HFF-Myc (cell line): Measurements from ENCODE around the gene AFAP1.
A peak's percentile ranks its signal among the peaks of the same experiment; 100 is the strongest.

Experiments
- DNase-seq: peaks from one replicate; pipeline ENCODE4 v3.0.0-alpha.2; 2011; ENCODE audit warnings: low read depth; ENCODE audit errors: extremely low read depth
- H3K4me3 ChIP-seq: replicated peaks from 2 replicates; pipeline ENCODE4 v1.5.1; 2011; ENCODE audit warnings: low read depth, mild to moderate bottlenecking, control low read depth, low read length
- TF ChIP-seq, protein P1 (sequence below): IDR thresholded peaks from 2 replicates; pipeline ENCODE4 v1.5.1; 2012; ENCODE audit warnings: mild to moderate bottlenecking, low read depth, low read length, control low read depth; ENCODE audit errors: missing control alignments

The AFAP1 gene

GRCh38 chr4:7854697-7855370, 84.8 kb downstream of the AFAP1 start:
- DNase-seq, result no peak

DNA sequence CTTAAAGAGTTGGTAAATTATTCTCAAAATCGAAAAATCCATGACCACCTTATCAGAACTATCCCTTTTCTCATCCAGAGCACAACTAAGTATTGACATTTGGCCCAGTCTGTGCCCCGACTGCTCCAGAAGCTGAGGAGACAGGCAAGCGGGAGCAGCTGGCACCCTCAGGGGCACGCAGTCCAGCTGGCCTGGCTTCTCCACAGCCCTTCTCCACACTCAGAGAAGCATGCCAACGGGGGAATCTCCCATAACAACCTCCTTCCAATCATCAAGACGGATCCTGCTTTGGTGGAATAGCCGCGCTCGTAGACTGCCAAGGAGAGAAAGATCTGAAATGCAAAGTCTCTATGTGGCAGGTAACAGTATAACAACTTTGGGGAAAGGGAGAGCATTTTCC, 85.4 kb downstream of the AFAP1 start:
- TF ChIP-seq, protein P1, sequence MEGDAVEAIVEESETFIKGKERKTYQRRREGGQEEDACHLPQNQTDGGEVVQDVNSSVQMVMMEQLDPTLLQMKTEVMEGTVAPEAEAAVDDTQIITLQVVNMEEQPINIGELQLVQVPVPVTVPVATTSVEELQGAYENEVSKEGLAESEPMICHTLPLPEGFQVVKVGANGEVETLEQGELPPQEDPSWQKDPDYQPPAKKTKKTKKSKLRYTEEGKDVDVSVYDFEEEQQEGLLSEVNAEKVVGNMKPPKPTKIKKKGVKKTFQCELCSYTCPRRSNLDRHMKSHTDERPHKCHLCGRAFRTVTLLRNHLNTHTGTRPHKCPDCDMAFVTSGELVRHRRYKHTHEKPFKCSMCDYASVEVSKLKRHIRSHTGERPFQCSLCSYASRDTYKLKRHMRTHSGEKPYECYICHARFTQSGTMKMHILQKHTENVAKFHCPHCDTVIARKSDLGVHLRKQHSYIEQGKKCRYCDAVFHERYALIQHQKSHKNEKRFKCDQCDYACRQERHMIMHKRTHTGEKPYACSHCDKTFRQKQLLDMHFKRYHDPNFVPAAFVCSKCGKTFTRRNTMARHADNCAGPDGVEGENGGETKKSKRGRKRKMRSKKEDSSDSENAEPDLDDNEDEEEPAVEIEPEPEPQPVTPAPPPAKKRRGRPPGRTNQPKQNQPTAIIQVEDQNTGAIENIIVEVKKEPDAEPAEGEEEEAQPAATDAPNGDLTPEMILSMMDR, result no peak
- no peak for DNase-seq
- no peak overlapping the region for H3K4me3 ChIP-seq

More at GRCh38 chr4:7854697-7855370, 84.8 kb downstream of the AFAP1 start:
- TF ChIP-seq, protein P1, result no peak
- no peak overlapping the region for H3K4me3 ChIP-seq

- no peak overlapping the region for H3K4me3 ChIP-seq
- no peak for DNase-seq
- TF ChIP-seq, protein P1, result no peak
These were observed 86.4 kb downstream of the AFAP1 start for GRCh38 chr4:7853271-7853670.

- TF ChIP-seq, protein P1, result no peak
- no peak overlapping the region for H3K4me3 ChIP-seq
- no peak for DNase-seq
These were observed 87.0 kb downstream of the AFAP1 start for GRCh38 chr4:7852568-7853185.

GRCh38 chr4:7850489-7850888, 89.2 kb downstream of the AFAP1 start:
- TF ChIP-seq, protein P1, result peak; percentile 22
- no peak overlapping the region for H3K4me3 ChIP-seq
- no peak for DNase-seq

- H3K4me3 ChIP-seq, result no peak overlapping the region
- DNase-seq, result no peak
- TF ChIP-seq, protein P1, result no peak
These were observed 92.5 kb downstream of the AFAP1 start for GRCh38 chr4:7847206-7847605.
